GM13977 (cell line): ENCODE measurements around the gene PEDS1.

ENCODE experiments used
- DNase-seq: peaks from one replicate; pipeline ENCODE4 v3.0.0; 2012; ENCODE audit warnings: low spot score
- in situ Hi-C: fragments of 300-500 bp; cut with MboI; formaldehyde crosslinking; loops from one replicate; pipeline ENCODE4 v1.12.0; 2022; ENCODE audit warnings: low sequenced_read_pairs, low pct_unique_long_range_greater_than_20kb, mixed read lengths, inconsistent platforms; ENCODE audit not compliant: unreplicated experiment
- TF ChIP-seq, protein P1 (sequence below): IDR thresholded peaks from 2 replicates; pipeline ENCODE4 v1.5.1; 2012; ENCODE audit warnings: mild to moderate bottlenecking, control low read depth; ENCODE audit not compliant: insufficient read depth; ENCODE audit errors: extremely low read depth, missing control alignments

PEDS1 gene

DNA sequence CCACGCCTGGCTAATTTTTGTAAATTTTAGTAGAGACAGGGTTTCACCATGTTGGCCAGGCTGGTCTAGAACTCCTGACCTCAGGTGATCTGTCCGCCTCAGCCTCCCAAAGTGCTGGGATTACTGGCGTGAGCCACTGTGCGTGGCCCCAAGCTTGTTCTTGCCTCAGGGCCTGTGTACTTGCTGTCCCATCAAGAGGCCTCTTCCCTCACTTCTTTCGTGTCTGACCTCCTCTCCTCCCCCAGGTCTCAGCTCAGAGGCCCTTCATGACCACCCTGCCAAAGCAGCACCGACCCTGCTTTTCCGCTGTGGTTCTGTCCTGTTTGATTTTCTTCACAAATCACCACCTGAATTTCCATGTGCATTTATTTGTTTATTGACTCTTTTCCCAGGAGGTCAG is 30.1 kb downstream of the PEDS1 start:
- TF ChIP-seq, protein P1, sequence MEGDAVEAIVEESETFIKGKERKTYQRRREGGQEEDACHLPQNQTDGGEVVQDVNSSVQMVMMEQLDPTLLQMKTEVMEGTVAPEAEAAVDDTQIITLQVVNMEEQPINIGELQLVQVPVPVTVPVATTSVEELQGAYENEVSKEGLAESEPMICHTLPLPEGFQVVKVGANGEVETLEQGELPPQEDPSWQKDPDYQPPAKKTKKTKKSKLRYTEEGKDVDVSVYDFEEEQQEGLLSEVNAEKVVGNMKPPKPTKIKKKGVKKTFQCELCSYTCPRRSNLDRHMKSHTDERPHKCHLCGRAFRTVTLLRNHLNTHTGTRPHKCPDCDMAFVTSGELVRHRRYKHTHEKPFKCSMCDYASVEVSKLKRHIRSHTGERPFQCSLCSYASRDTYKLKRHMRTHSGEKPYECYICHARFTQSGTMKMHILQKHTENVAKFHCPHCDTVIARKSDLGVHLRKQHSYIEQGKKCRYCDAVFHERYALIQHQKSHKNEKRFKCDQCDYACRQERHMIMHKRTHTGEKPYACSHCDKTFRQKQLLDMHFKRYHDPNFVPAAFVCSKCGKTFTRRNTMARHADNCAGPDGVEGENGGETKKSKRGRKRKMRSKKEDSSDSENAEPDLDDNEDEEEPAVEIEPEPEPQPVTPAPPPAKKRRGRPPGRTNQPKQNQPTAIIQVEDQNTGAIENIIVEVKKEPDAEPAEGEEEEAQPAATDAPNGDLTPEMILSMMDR = no peak
- DNase-seq = no peak
- in situ Hi-C loops = no loop called here

DNA sequence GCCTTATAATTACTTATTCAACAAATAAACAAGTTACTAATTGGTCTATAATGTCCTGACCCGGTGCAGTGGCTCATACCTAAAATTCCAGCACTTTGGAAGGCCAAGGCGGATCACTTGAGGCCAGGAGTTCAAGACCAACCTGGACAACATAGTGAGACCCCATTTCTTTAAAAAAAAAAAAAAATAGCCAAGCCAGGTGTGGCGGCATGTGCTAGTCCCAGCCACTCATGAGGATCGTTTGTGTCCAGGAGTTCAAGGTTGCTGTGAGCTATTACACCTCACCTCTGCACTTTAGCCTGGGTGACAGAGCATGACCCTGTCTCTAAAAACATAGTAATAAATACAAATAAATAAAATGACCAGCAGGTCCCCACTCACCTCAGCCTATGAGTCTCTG is 30.8 kb downstream of the PEDS1 start:
- in situ Hi-C loops = no loop called here
- TF ChIP-seq, protein P1 = no peak

DNA sequence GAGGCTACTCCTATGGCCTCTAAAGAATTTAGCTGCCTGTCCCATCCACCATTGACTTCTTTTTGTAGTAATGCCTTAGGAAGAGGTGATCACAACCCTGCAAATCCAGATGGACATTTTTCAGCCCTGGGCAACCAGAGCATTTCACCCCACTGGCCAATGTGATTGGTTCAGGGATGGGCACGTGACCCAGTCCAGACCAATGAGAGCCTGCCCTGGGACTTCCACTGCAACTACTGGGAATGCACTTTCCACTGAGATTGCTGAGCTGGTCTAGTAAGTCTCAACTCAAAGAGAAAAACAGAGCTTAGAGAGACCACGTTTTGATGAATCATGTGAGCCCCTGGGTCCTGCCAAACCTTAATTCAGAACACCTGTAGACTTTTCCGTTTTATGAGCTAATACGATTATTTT is 31.7 kb downstream of the PEDS1 start:
- in situ Hi-C loops = no loop called here
- no peak for DNase-seq
- TF ChIP-seq, protein P1 = no peak

More for the DNA sequence above, 30.8 kb downstream of the PEDS1 start:
- no peak for DNase-seq

DNA sequence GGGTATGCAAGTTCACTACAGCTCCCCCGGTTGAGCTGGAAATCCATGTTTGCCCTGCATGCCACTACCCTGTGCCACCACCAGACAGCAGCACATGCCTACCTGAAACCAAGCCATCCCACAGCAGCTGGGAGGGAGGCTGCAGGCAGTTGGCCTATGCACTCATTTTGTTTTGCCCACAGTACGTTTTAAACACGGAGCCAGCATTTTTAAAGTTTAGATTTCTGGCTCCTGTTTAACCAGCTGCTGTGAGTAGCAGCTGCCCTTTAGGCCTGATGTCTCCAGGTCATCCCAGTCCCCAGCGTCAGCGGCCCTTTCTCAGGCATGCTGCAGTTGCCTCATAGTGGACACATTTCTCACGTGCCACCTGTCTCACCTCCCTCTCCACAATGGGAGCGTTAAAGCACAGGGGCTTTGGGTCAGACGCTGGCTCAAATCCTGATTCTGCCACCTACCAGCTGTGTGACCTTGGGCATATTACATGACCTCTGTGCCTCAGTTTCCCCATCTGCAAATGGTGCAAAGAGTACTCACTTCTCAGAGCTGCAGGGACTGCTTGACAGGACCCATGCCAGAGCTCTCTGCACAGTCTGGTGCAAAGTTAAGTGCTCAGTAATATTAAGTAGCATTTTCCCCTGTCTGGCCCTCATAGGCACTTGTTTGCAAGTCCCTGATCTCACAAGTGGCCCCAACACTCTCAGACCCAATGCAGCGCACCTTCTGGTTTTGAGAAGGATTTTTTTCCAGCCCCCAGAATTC is 32.4 kb downstream of the PEDS1 start:
- TF ChIP-seq, protein P1 = peak; percentile 57
- in situ Hi-C loops = no loop called here
- peak; percentile 47 for DNase-seq

DNA sequence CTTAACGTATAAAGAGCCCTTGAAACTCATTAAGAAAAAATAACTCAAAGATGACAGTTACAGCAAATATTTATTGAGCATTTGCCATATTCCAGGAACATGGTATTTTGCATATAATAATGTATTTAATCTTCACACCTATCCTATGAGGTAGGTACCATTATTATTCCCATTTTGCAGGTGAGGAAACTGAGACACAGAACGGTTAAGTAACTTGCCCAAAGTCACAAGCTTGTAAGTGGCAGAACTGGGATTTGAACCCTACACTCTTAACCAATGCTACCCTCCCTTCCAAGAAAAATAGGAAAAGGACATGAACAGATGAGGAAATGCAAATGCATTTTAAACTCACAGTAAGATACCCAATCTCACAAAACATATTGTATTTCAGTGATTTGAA is 35.3 kb downstream of the PEDS1 start:
- TF ChIP-seq, protein P1 = no peak
- in situ Hi-C loops = no loop called here

DNA sequence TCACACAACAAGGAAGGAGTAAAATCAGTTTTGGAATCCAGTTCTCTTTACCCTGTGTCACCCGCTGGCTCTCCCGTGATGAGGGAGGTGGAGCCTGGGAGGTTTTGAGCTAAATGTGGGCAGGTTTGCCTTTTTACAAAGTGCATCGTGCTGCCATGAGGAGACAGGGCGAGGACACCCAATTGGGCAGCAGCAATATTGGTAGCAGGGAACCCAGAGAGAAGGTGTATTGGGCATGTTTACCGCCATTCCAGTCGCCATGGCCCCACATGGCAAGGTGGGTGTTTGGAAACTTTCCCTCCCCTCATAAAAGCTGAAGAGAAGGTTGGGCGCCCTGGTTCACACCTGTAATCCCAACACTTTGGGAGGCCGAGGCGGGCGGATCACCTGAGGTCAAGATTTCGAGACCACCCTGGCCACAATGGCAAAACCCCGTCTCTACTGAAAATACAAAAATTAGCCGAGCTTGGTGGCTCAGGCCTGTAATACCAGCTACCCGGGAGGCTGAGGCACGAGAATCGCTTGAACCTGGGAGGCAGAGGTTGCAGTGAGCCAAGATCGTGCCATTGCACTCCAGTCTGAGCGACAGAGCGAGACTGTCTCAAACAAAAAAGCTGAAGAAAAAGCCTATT is 37.0 kb downstream of the PEDS1 start:
- TF ChIP-seq, protein P1 = no peak
- in situ Hi-C loops = no loop called here
- DNase-seq = no peak

More for the DNA sequence above, 35.3 kb downstream of the PEDS1 start:
- DNase-seq = no peak
